HFF-Myc (cell line): Measurements from ENCODE around the gene CYREN.

Experiments
- DNase-seq: peaks from one replicate; pipeline ENCODE4 v3.0.0-alpha.2; 2011; ENCODE audit warnings: low read depth; ENCODE audit errors: extremely low read depth
- H3K4me3 ChIP-seq: replicated peaks from 2 replicates; pipeline ENCODE4 v1.5.1; 2011; ENCODE audit warnings: low read depth, mild to moderate bottlenecking, control low read depth, low read length
- CTCF ChIP-seq: IDR thresholded peaks from 2 replicates; pipeline ENCODE4 v1.5.1; 2012; ENCODE audit warnings: mild to moderate bottlenecking, low read depth, low read length, control low read depth; ENCODE audit errors: missing control alignments

Gene CYREN

DNA sequence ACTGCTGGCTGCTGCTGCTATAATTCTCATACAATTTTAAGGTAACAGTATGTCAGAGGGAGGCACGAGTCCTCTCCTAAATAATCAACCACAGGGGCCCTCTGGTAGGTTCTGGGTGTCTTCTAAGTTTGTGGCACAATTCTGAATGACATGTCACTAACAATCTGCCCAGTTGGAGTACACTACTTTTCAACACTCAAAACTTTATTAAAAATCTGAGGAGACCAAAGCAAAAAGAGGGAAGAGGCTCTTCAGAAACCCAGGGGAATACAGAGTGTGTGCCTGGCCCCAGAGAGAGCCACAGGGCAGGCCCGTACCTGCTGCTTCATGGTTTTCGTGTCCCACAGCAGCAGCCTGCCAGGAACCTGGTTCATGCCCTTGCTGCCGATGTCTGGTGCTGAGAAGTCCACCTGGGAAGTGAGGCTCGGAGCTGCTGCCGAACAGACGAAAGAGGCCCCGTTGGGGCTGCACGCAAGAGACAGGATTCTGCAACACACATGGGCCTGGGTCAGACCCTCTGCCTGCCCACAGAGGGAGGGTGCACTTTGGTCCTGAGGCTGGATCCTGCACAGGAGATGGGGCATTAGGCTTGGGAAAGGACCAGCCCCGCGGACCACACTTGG is 22.5 kb upstream of the CYREN start:
- TF ChIP-seq CTCF = no peak
- H3K4me3 ChIP-seq = no peak overlapping the region
- DNase-seq = no peak

DNA sequence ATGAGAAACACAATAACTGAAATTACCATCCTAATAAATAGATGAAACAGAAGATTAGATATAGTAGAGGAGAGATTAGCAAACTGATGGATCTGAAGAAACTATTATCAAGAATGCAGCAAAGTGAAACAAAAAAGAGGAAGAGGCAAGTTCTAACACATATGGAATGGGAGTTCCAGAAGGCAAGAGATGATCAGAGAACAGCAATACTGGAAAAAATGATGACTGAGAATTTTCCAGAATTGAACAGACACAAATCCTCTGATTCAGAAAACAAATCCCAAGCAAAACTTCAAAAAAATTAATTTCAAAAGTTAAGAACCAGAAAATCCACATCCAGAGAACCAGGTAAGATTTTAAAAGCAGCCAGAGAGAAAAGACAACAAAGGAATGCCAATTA is 20.2 kb upstream of the CYREN start:
- DNase-seq = no peak
- no peak overlapping the region for H3K4me3 ChIP-seq
- no peak for TF ChIP-seq CTCF

GRCh38 chr7:135189961-135190360 is 19.5 kb upstream of the CYREN start:
- H3K4me3 ChIP-seq = no peak overlapping the region
- DNase-seq = peak; percentile 68
- no peak for TF ChIP-seq CTCF

- DNase-seq = no peak
- TF ChIP-seq CTCF = no peak
Observed at GRCh38 chr7:135189221-135189662, 18.7 kb upstream of the CYREN start.

GRCh38 chr7:135188298-135188984 is 17.9 kb upstream of the CYREN start:
- no peak for TF ChIP-seq CTCF
- no peak overlapping the region for H3K4me3 ChIP-seq
- no peak for DNase-seq

More at GRCh38 chr7:135189221-135189662, 18.7 kb upstream of the CYREN start:
- H3K4me3 ChIP-seq = no peak overlapping the region

GRCh38 chr7:135186841-135187253 is 16.3 kb upstream of the CYREN start:
- no peak for TF ChIP-seq CTCF
- no peak overlapping the region for H3K4me3 ChIP-seq
- no peak for DNase-seq

GRCh38 chr7:135186261-135186540 is 15.7 kb upstream of the CYREN start:
- DNase-seq = no peak
- no peak overlapping the region for H3K4me3 ChIP-seq
- no peak for TF ChIP-seq CTCF
